Measurements from ENCODE around the gene SPINK7.
A peak's percentile ranks its signal among the peaks of the same experiment; 100 is the strongest.
"Not testable (repeated sequence)": the region's sequence is repeated elsewhere in the genome, so short reads cannot be mapped to it uniquely, and the experiment has no call there.

Gene SPINK7

DNA sequence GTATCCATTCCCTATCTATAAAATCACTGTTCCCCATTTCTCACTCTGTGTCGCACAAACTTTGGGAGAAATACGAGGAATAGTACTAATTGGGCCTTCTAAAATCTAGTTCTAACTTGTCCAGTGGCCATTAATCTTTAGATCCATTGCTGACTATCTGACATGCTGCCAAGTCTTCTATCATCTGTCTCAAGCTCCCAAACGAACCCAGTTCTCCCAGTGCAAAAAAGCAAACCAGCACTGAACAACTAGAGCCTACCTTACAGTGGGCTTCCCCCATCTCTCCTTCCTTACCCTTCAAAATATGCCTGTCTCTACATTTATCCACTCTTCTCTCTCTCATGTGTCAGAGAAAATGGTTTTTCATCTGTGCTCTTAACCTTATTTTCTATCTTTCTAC, 3.2 kb upstream of the SPINK7 start:
- H3K27ac ChIP-seq = no peak overlapping the region
- TF ChIP-seq ZFX (IDR thresholded peaks at IDR 0.05) = no peak
- TF ChIP-seq, protein P1, sequence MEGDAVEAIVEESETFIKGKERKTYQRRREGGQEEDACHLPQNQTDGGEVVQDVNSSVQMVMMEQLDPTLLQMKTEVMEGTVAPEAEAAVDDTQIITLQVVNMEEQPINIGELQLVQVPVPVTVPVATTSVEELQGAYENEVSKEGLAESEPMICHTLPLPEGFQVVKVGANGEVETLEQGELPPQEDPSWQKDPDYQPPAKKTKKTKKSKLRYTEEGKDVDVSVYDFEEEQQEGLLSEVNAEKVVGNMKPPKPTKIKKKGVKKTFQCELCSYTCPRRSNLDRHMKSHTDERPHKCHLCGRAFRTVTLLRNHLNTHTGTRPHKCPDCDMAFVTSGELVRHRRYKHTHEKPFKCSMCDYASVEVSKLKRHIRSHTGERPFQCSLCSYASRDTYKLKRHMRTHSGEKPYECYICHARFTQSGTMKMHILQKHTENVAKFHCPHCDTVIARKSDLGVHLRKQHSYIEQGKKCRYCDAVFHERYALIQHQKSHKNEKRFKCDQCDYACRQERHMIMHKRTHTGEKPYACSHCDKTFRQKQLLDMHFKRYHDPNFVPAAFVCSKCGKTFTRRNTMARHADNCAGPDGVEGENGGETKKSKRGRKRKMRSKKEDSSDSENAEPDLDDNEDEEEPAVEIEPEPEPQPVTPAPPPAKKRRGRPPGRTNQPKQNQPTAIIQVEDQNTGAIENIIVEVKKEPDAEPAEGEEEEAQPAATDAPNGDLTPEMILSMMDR (conservative IDR thresholded peaks at IDR 0.05) = no peak

DNA sequence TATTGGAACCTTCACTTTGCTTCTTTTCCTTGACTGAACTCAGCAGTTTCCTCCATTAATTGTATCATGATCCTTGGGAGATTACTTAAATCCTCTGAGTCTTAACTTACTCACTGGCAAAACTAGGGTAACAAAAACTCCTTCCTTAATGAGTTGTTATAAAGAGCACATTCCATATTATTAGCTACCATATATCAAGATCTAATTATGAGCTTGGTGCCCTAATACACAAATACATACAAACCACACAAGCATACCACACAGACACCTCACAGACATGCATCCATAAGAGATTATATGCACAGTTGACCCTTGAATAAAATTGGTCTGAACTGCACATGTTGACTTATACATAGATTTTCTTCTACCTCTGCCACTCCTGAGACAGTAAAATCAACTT, 2.5 kb upstream of the SPINK7 start:
- TF ChIP-seq, protein P1 (conservative IDR thresholded peaks at IDR 0.05) = no peak
- no peak for TF ChIP-seq ZFX (IDR thresholded peaks at IDR 0.05)
- no peak overlapping the region for H3K27ac ChIP-seq

DNA sequence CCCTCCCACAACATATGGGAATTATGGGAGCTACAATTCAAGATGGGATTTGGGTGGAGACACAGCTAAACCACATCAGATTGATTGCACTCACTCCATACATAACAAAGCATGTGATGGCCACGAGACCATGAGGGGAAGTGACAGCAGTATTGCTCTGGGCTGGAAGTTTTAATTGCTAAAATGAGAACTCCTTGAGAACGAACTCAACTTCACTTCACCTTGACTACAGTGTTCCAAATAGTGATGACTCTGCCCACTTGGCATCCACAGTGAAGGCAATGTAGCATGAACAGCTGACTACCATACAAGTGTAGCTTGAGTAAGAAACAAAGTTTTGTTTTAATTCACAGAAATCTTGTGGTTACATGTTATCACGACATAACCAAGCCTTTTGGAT, 739 bp upstream of the SPINK7 start:
- TF ChIP-seq ZFX (IDR thresholded peaks at IDR 0.05) = no peak
- TF ChIP-seq, protein P1 (conservative IDR thresholded peaks at IDR 0.05) = no peak
- H3K27ac ChIP-seq = no peak overlapping the region

DNA sequence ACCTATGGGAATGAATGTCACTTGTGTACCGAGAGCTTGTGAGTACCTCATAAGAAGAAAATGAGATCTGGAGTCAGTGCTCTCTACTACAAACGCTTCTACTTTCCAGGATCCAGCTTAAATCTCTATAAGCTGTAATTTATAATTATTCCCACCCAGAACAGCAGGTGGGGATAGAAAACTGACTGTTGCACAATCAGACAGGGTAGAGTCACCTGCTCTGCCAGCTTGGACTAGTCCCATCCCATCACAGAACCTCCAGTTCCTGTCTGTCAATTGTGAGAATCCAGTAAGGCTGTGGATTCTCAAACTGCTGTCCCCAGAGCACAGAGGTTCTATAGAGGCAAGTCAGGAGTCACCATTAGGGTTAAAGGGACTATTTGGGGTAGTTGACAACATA, 2.0 kb downstream of the SPINK7 start:
- no peak overlapping the region for H3K27ac ChIP-seq
- TF ChIP-seq, protein P1 (conservative IDR thresholded peaks at IDR 0.05) = 0 out of 2 replicates have a peak, but pooled peaks have one; percentile 11
- TF ChIP-seq ZFX (IDR thresholded peaks at IDR 0.05) = no peak

DNA sequence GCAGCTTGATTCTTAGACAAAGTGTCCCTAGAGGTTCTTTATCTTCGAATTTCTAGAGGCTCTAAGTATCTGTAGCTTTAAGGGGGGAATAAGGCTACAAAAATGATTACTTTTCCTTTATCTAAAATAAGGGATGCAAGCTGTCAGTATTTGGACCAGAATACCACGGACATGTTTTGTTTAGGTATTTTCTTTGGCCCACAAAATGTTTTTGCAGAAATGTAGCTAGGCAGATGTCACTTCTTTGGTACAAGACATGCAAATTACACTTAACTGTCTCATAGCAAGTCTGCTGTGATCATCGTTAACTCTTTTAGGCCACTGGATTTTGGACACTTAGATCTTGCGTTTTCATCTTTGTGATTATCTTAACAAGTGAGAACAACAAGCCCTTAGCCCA, 2.5 kb downstream of the SPINK7 start:
- no peak for TF ChIP-seq ZFX (IDR thresholded peaks at IDR 0.05)
- TF ChIP-seq, protein P1 (conservative IDR thresholded peaks at IDR 0.05) = no peak
- no peak overlapping the region for H3K27ac ChIP-seq

DNA sequence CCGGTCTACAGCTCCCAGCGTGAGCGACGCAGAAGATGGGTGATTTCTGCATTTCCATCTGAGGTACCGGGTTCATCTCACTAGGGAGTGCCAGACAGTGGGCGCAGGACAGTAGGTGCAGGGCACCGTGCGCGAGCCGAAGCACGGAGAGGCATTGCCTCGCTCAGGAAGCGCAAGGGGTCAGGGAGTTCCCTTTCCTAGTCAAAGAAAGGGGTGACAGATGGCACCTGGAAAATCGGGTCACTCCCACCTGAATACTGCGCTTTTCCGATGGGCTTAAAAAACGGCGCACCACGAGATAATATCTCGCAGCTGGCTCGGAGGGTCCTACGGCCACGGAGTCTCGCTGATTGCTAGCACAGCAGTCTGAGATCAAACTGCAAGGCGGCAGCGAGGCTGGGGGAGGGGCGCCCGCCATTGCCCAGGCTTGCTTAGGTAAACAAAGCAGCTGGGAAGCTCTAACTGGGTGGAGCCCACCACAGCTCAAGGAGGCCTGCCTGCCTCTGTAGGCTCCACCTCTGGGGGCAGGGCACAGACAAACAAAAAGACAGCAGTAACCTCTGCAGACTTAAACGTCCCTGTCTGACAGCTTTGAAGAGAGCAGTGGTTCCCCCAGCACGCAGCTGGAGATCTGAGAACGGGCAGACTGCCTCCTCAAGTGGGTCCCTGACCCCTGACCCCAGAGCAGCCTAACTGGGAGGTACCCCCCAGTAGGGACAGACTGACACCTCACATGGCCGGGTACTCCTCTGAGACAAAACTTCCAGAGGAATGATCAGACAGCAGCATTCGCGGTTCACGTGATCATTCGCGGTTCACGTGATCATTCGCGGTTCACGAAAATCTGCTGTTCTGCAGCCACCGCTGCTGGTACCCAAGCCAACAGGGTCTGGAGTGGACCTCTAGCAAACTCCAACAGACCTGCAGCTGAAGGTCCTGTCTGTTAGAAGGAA, 8.1 kb downstream of the SPINK7 start:
- H3K27ac ChIP-seq = not testable (repeated sequence)

DNA sequence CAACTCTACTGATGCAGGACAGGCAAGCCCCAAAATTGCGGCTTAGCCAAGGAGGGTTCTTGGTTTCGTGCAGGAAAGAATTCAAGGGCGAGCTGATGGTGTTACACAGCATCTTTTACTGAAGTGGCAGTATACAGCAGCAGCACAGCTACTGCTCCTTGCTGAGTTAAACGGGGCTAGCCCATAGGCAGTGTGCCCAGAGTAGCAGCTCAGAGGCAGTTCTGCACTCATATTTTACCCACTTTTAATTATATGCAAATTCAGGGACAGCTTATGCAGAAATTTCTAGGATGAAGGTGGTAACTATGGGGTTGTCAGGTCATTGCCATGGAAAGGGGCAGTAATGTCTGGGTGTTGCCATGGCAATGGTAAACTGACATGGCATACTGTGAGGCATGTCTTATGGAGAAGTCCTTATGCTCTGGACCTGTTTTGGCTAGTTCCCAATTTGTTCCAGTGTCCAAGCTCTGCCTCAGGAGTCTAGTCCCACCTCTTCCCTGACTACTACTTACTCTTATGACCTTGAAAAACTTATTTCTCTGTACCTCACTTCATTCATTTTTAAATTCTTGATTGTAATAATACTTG, 21.1 kb downstream of the SPINK7 start:
- TF ChIP-seq, protein P1 (conservative IDR thresholded peaks at IDR 0.05) = no peak
- no peak for TF ChIP-seq ZFX (IDR thresholded peaks at IDR 0.05)
- H3K27ac ChIP-seq = no peak overlapping the region
